Kidney epithelial cell (primary cell): ENCODE measurements around the gene PTPN13. TPM values are rescaled to one million over a fixed set of nuclear protein-coding genes. Genes with fewer than 3 reads are reported as not detected.

Experiments used
- DNase-seq: peaks from one replicate; pipeline ENCODE4 v3.0.0-alpha.2; 2010; ENCODE audit warnings: low read depth
- H3K27me3 ChIP-seq: 2 replicates; pipeline ENCODE4 v1.6.0; 2011; ENCODE audit warnings: low read length; ENCODE audit not compliant: control insufficient read depth, insufficient read depth
- H3K36me3 ChIP-seq: 2 replicates; pipeline ENCODE4 v1.5.1; 2011; ENCODE audit warnings: low read length; ENCODE audit not compliant: control insufficient read depth, insufficient read depth
- H3K4me3 ChIP-seq: 2 replicates; pipeline ENCODE4 v1.5.1; 2011; ENCODE audit warnings: low read depth, mild to moderate bottlenecking, control low read depth, low read length
- CTCF ChIP-seq: IDR thresholded peaks from 2 replicates; pipeline ENCODE4 v1.5.1; 2011; ENCODE audit warnings: mild to moderate bottlenecking, moderate library complexity, low read length, control low read depth, inconsistent platforms; ENCODE audit not compliant: insufficient read depth, poor library complexity, severe bottlenecking
- total RNA-seq: library from RNA; depleted of rRNA; stranded (reverse); fragments of >200 nt; gene quantifications from 2 replicates; pipeline ENCODE4 v1.2.3, GENCODE V29; 2015

The PTPN13 gene
- total RNA-seq: 18.9 and 20.1 TPM in 2 replicates

- DNase-seq: peak; percentile 94
- Histone ChIP-seq H3K36me3 (no peaks in the 10 kb centered on the region), H3K27me3 (no peaks in the 10 kb centered on the region), H3K4me3 (peak within 1 kb of the TSS; percentile 90)
- no peak for TF ChIP-seq CTCF
Measured at GRCh38 chr4:86593688-86594558, at the start of gene PTPN13. TSS of gene PTPN13 (plus strand) at chr4:86594315. CDS start at chr4:86635257, 40,942 bp downstream.

- no peak for DNase-seq
- no peaks in the 10 kb centered on the region for H3K36me3 ChIP-seq
- H3K4me3 ChIP-seq: no peak overlapping the region
- TF ChIP-seq CTCF: no peak
- no peaks in the 10 kb centered on the region for H3K27me3 ChIP-seq
Measured at GRCh38 chr4:86547140-86547539, 47.0 kb upstream of the PTPN13 start.

- no peaks in the 10 kb centered on the region for H3K36me3 ChIP-seq
- no peak for DNase-seq
- no peak for TF ChIP-seq CTCF
- no peaks in the 10 kb centered on the region for H3K27me3 ChIP-seq
- H3K4me3 ChIP-seq: no peak overlapping the region
Measured at GRCh38 chr4:86549163-86549788, 44.8 kb upstream of the PTPN13 start.

GRCh38 chr4:86551387-86551786 lies 42.7 kb upstream of the PTPN13 start:
- no peaks in the 10 kb centered on the region for H3K36me3 ChIP-seq
- no peak overlapping the region for H3K4me3 ChIP-seq
- TF ChIP-seq CTCF: no peak
- no peaks in the 10 kb centered on the region for H3K27me3 ChIP-seq
- no peak for DNase-seq

- Histone ChIP-seq H3K36me3 (no peaks in the 10 kb centered on the region), H3K27me3 (no peaks in the 10 kb centered on the region), H3K4me3 (no peak overlapping the region)
- no peak for TF ChIP-seq CTCF
- DNase-seq: no peak
Measured at GRCh38 chr4:86554646-86555045, 39.5 kb upstream of the PTPN13 start.
